Retinal pigment epithelial cell (primary cell): Measurements from ENCODE around the gene SGTA.
"Not testable (repeated sequence)": the region's sequence is repeated elsewhere in the genome, so short reads cannot be mapped to it uniquely, and the experiment has no call there.

Experiments
- DNase-seq: peaks from one replicate; pipeline ENCODE4 v3.0.0-alpha.2; 2010; ENCODE audit warnings: low read depth
- H3K4me3 ChIP-seq: 2 replicates; pipeline ENCODE4 v1.5.1; 2011; ENCODE audit warnings: mild to moderate bottlenecking, low read length, control low read depth, moderate library complexity
- CTCF ChIP-seq: conservative IDR thresholded peaks from 2 replicates; pipeline ENCODE4 v1.5.1; 2011; ENCODE audit warnings: low read depth, low read length, control low read depth, inconsistent platforms

SGTA gene

GRCh38 chr19:2717638-2718541 is 65.2 kb downstream of the SGTA start:
- no peak for DNase-seq
- TF ChIP-seq CTCF = no peak
- H3K4me3 ChIP-seq = no peak overlapping the region

GRCh38 chr19:2716722-2717637 is 66.1 kb downstream of the SGTA start:
- H3K4me3 ChIP-seq = no peak overlapping the region
- DNase-seq = no peak
- no peak for TF ChIP-seq CTCF

- TF ChIP-seq CTCF = no peak
- H3K4me3 ChIP-seq = no peak overlapping the region
- no peak for DNase-seq
These were observed 66.8 kb downstream of the SGTA start for GRCh38 chr19:2716275-2716650.

GRCh38 chr19:2715470-2716274 is 67.4 kb downstream of the SGTA start:
- no peak for TF ChIP-seq CTCF
- no peak overlapping the region for H3K4me3 ChIP-seq
- DNase-seq = no peak

- no peak for TF ChIP-seq CTCF
- no peak overlapping the region for H3K4me3 ChIP-seq
- no peak for DNase-seq
These were observed 68.4 kb downstream of the SGTA start for GRCh38 chr19:2714531-2715269.

- not testable (repeated sequence) for H3K4me3 ChIP-seq, DNase-seq
These were observed 69.0 kb downstream of the SGTA start for GRCh38 chr19:2714102-2714501.

GRCh38 chr19:2713170-2713569 is 69.9 kb downstream of the SGTA start:
- not testable (repeated sequence) for DNase-seq, H3K4me3 ChIP-seq
